ENCODE results near the gene OR2A2.

The OR2A2 gene, protein sequence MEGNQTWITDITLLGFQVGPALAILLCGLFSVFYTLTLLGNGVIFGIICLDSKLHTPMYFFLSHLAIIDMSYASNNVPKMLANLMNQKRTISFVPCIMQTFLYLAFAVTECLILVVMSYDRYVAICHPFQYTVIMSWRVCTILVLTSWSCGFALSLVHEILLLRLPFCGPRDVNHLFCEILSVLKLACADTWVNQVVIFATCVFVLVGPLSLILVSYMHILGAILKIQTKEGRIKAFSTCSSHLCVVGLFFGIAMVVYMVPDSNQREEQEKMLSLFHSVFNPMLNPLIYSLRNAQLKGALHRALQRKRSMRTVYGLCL

DNA sequence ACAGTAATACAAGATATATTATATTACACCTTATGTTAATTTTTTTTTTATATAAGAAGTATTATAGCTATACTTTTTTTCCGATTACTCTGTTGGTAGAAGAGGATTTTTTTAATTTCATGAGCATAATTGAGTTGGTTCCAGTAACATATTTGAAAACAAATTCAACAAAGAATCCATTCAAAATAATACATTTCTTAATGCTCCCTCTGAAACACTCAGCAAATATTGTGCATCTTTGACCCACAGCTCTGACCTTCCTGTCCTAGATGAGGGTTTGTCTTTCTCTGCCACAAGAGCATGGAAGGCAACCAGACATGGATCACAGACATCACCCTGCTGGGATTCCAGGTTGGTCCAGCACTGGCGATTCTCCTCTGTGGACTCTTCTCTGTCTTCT is at the start of gene OR2A2:
TSS of gene OR2A2 (plus strand) at position 301 of the 400 bp plus-strand sequence. CDS start at position 301, 0 bp downstream.
- no peak for DNase-seq (ENCODE audit: insufficient read length, low spot score)
- no peak for FAIRE-seq
- no peak for TF ChIP-seq POLR2A (IDR thresholded peaks at IDR 0.05; ENCODE audit: low read depth, low read length)

DNA sequence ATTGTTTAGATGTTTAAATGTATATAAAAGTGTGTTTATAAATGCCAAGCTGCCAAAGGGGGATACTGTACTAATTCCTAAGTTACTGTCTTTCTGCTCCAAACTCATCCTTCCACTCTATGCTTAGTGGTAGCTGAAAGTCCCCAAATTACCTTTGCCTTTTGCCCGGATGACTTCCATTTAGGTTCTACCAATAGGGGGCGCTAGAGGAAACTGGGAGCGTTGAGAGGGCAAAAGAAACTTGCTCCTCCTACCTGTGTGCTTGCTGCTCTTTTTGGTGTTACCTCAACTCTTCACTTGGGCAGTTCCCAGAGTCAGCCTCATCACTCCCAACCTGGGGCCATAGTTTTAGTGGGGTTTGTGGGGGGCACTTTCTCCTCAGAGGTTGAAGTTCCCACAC is 45.7 kb upstream of the OR2A2 start:
- no peak for DNase-seq (ENCODE audit: insufficient read length, low spot score)
- no peak for FAIRE-seq
- no peak for TF ChIP-seq POLR2A (IDR thresholded peaks at IDR 0.05; ENCODE audit: low read depth, low read length)

DNA sequence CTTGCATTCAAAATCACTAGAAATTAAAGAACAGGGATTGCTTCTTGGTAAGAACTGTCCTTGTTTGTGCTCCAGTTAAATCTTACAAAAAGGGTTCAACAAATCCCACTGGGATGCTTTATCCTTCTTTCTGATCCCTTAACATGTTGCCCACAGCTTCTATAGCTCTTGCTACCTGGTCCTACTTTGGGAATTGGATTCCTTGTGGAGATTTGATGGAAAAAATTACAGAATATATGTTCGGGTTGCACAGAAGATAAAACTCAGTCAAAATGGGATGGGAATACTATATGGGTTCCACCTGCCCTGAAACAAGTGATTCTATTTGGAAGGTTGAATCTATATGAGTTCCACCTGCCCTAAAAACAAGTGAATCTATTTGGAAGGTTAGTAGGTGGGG is 39.9 kb upstream of the OR2A2 start, which contains the start of gene OR2A25:
TSS of gene OR2A25 (plus strand) at position 301 of the 400 bp plus-strand sequence. CDS start 4,409 bp downstream, outside the sequence.
- no peak for FAIRE-seq
- no peak for DNase-seq (ENCODE audit: insufficient read length, low spot score)
- TF ChIP-seq POLR2A (IDR thresholded peaks at IDR 0.05; ENCODE audit: low read depth, low read length): no peak

DNA sequence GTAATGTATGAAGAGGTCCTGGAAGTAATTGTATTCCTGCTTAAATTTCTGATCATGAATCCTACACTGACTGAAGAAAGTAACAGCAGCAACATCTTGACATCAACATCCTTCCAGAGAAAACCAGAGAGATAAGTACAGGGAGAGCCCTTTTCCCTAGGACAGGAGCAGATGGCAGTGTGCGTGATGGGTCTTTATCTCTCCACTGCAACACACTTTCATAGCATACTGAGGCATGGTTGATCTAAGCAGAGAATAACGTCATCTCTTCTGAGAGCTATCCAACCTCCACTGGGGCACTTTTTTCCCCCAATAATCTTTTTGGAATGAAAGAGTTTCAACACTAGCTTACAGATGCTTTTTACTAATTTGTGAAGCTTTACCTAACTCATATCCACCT is 39.4 kb upstream of the OR2A2 start:
- DNase-seq (ENCODE audit: insufficient read length, low spot score): no peak
- no peak for TF ChIP-seq POLR2A (IDR thresholded peaks at IDR 0.05; ENCODE audit: low read depth, low read length)
- FAIRE-seq: no peak

DNA sequence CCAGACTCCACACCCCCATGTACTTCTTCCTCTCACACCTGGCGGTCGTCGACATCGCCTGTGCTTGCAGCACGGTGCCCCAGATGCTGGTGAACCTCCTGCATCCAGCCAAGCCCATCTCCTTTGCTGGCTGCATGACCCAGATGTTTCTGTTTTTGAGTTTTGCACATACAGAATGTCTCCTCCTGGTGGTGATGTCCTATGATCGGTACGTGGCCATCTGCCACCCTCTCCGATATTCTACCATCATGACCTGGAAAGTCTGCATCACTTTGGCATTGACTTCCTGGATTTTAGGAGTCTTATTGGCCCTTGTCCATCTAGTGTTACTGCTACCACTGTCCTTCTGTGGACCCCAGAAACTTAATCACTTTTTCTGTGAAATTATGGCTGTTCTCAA is 35.0 kb upstream of the OR2A2 start:
- FAIRE-seq: no peak
- TF ChIP-seq POLR2A (IDR thresholded peaks at IDR 0.05; ENCODE audit: low read depth, low read length): no peak
- DNase-seq (ENCODE audit: insufficient read length, low spot score): no peak

DNA sequence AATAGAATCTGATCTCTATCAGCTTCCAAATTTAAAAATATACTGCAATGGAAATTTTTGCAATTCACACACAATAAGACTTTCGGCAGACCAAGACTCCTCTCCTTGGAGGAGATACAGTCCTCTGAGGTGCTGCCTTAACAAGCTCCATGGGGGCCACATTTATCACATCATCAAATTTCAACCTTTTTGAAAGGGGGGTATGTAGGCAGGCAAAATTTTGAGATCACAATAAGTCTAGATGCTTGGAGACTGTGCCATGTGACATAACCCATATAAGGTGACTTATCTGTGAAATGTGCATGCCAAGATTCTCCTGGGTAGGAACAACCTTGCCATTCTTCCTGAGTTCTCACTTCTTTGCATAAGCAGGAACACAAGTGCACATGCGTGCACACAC is 23.4 kb upstream of the OR2A2 start, which contains the start of gene OR2A12:
TSS of gene OR2A12 (plus strand) at position 301 of the 400 bp plus-strand sequence. CDS start 8,830 bp downstream, outside the sequence.
- FAIRE-seq (no peak), DNase-seq (ENCODE audit: insufficient read length, low spot score) (no peak)
- TF ChIP-seq POLR2A (IDR thresholded peaks at IDR 0.05; ENCODE audit: low read depth, low read length): no peak

DNA sequence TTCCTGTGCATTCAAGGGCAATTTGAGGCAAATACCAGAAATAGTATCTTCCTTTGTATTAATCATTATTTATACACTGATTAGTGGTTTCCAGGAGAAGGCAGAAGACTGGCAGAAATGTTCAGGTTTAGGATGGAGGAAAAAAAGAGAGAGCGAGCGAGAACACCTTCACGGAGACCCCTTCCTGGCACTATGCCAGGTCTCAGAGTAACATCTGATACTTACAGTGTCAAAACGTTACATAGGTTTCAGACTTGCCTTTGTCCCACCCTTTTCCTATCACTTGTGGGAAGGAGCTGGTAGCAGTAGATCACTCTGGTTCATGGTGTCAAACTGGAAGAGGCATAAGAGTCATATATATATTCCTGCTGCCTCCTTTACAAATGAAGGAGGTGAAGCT is 22.7 kb upstream of the OR2A2 start:
- no peak for TF ChIP-seq POLR2A (IDR thresholded peaks at IDR 0.05; ENCODE audit: low read depth, low read length)
- no peak for DNase-seq (ENCODE audit: insufficient read length, low spot score)

DNA sequence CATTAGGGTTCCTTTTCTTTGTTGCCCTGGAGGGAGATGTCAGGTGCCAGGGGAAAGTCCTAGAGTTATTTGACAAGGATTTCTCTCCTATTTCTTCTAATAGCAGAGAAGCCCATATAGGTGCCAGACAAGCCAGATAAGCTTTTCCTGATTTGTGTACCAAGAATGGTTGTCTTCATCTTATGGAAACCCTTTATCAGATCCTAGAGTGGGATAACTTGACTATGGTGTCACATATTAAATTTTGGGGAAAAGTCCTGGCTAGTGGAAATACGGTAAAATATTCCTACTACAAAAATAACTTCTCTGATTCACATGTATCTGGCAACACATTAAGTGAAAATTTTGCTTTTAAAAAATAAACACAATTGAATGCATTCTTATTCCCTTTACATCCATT is 22.2 kb upstream of the OR2A2 start:
- no peak for TF ChIP-seq POLR2A (IDR thresholded peaks at IDR 0.05; ENCODE audit: low read depth, low read length)
- FAIRE-seq (no peak), DNase-seq (ENCODE audit: insufficient read length, low spot score) (no peak)

More for the DNA sequence above, 22.7 kb upstream of the OR2A2 start:
- FAIRE-seq: no peak

DNA sequence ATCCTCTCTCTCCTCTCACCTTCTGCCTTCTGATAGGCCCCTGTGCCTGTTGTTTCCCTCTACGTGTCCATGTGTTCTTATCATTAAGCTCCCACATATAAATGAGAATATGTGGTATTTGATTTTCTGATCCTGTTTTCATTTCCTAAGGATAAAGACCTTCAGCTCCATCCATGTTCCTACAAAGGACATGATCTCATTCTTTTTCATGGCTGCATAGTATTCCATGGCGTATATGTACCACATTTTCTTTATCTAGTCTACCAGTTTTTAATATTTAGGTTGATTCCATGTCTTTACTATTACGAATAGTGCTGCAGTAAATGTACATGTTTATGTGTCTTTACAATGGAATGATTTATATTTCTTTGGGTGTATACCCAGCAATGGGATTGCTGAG is 18.7 kb upstream of the OR2A2 start:
- FAIRE-seq (no peak), DNase-seq (ENCODE audit: insufficient read length, low spot score) (no peak)
- no peak for TF ChIP-seq POLR2A (IDR thresholded peaks at IDR 0.05; ENCODE audit: low read depth, low read length)

DNA sequence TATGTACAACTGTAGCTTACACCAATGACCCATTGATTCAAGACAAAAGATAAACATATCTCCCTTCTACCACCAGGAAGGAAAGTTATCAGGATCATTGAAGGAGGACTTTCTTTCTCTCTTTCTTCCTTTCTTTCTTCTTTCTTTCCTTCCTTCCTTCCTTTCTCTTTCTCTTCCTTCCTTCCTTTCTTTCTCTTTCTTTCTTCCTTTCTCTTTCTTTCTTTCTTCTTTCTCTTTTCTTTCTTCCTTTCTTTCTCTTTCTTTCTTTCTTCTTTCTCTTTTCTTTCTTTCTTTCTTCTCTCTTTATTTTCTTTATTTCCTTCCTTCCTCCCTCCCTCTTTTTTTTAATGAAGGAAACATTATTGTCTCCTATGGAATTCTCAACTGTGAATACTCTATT is 10.6 kb upstream of the OR2A2 start:
- no peak for TF ChIP-seq POLR2A (IDR thresholded peaks at IDR 0.05; ENCODE audit: low read depth, low read length)
- FAIRE-seq: no peak

DNA sequence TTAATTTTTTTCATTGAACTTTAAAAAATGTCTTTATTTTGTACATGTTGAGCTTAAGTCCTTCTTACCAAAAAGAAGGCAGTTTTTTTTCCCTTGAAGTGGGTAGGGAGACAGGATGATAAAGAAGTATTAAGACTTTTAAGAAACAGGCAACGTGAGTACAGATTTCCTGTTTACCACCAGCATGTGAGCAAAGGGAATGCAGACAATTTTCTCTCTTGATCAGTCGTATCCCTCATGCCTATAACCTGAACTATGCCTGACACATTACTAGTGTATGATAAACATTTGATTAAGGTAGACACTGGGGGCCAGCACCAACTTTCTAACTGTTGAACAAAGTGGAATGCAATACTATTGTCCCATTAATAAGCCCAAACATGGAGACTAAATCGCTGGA is 8.8 kb upstream of the OR2A2 start:
- no peak for TF ChIP-seq POLR2A (IDR thresholded peaks at IDR 0.05; ENCODE audit: low read depth, low read length)
- no peak for FAIRE-seq
- no peak for DNase-seq (ENCODE audit: insufficient read length, low spot score)

More for the DNA sequence above, 10.6 kb upstream of the OR2A2 start:
- DNase-seq (ENCODE audit: insufficient read length, low spot score): no peak

DNA sequence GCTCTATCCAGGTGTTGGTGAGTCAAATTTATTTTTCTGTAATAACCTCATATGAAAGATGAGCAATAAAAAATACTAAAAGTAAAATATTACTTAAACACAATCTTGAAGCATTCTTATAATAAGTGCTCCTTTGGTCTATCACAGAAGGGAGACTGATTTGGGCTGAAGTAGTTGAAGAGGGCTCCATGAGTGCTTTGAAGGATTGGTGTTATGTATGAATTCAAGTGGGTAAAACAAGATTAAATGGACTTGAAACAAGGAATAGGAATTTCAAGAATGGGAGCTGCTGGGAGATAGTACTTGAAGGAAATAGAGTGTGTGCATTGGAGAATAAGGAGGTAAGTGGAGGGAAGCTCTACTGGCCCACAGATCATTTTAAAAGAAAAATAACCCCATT is 7.3 kb upstream of the OR2A2 start:
- no peak for FAIRE-seq
- no peak for TF ChIP-seq POLR2A (IDR thresholded peaks at IDR 0.05; ENCODE audit: low read depth, low read length)
- no peak for DNase-seq (ENCODE audit: insufficient read length, low spot score)

DNA sequence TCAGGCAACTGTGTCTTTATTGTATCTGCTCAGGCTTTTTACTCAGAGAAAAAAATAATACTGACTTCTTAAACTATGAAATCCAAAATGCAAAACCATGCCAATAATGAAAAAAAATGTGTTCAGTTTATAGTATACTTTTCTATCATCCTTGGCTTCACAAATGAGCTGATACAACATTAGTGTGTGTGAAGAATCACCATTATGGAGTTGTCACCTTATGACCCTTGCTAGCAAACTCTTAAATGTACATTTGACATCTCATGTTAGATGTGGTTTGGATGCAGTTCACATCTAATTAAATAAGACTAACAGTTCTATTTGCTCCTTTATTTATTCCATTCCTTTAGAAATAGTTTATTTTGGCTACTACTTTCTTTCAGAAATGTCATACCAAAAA is 4.2 kb upstream of the OR2A2 start:
- TF ChIP-seq POLR2A (IDR thresholded peaks at IDR 0.05; ENCODE audit: low read depth, low read length): no peak
- FAIRE-seq (no peak), DNase-seq (ENCODE audit: insufficient read length, low spot score) (no peak)

DNA sequence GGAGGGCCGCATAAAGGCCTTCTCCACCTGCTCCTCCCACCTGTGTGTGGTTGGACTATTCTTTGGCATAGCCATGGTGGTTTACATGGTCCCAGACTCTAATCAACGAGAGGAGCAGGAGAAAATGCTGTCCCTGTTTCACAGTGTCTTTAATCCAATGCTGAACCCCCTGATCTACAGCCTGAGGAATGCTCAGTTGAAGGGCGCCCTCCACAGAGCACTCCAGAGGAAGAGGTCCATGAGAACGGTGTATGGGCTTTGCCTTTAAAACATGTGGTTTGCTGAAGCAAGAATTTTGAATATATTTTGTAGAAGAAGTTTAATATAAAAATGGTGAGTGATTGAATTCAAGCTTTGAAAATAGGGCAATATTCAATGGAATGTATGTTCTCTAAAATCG is 889 bp downstream of the OR2A2 start:
- FAIRE-seq (no peak), DNase-seq (ENCODE audit: insufficient read length, low spot score) (no peak)
- no peak for TF ChIP-seq POLR2A (IDR thresholded peaks at IDR 0.05; ENCODE audit: low read depth, low read length)

DNA sequence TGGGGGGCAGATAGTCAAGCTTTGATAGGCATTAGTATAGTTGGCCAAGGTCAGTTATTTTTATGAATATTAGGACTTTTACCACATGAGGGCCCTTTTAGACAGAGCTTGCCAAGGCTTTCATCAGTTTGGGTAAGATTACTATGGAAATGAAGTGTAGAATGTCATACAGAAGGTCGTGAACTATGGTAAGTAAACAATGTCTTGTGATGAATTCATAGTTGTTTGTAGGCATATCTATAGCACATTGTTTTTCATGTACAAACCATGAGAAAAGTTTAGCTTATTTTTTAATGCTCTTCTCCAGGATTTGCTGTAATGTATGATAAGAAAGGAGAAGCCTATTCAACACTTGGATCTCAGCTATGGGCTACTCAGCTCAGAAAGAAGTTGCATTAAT is 4.3 kb downstream of the OR2A2 start:
- TF ChIP-seq POLR2A (IDR thresholded peaks at IDR 0.05; ENCODE audit: low read depth, low read length): no peak
- no peak for DNase-seq (ENCODE audit: insufficient read length, low spot score)
- no peak for FAIRE-seq

Data from H54 (cell line).